SHP77 (cell line): ENCODE data around the gene SEMA6A.
"Not testable (repeated sequence)": the region's sequence is repeated elsewhere in the genome, so short reads cannot be mapped to it uniquely, and the experiment has no call there.

ENCODE experiments used
- DNase-seq, 2 experiments: peaks; one replicate each; lab custom pipeline; 2025; lab: John Stamatoyannopoulos, UW

The SEMA6A gene

GRCh38 chr5:116553366-116553765, 21.3 kb downstream of the SEMA6A start:
- no peak for DNase-seq

DNA sequence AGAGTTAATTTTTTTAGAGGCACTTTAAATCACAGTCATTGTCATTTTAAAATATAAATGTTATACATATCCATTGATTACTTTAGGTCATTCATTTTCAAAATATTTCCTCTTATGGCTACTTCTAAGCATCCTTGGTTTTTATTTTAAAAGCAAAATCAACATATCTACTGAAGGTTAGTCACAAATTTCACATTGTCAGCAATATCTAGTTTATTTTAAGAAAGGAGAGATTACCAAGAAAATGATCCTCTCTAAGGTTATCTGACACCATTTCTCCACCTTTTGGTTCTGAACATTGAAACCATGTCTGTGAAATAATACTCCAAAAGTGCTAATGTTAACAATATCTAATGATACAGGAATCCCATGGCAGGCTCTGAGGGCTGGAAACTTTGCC, 24.5 kb downstream of the SEMA6A start:
- DNase-seq = no peak

GRCh38 chr5:116546743-116547124, 27.9 kb downstream of the SEMA6A start:
- no peak for DNase-seq

DNA sequence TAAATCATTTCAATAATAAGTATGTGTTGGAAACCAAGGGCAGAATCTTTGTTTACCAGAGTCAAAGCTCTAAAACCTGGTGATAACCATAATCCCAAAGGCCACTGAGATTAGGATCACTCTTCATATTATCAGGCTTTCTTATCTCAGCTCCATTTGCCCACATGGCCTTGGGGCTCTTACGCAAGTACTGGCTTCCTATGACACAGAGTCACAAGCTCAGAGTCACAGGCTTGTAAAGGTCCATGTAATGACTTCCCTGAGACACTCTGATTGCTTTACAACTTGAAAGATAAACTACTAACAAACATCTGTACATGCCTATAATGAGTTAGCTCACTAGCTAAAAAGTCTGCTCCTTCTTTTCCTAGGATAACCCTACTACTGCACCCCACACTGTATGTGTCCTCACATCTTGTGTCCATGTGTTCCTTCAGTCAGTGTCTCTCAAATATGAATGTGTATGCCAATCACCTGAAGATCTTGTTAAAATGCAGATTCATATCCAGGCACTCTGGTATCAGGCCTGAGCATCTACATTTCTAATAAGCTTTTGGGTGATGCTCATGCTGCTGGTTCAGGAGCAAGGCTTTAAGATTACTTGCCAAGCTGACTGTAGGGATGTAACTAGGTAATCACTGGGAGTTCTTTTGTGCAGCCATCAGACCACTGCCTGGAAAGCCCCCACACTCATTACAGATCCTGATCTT, 28.4 kb downstream of the SEMA6A start:
- no peak for DNase-seq

DNA sequence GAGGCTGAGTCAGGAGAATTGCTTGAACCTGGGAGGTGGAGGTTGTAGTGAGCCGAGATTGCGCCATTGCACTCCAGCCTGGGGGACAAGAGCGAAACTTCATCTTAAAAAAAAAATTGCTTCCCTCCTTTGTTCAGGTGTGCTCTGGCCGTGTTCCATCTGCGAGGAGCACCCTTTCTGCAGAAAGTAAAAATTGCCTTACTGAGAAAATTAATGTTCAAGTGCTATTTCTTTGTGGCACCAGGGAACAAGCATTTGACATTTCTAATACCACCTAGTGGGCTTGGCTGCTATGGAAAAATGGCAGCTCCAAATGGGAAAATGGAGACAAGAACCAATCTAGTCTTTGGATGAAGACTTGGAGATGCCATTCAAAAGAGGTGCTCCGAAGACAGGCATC, 29.2 kb downstream of the SEMA6A start:
- not testable (repeated sequence) for DNase-seq

GRCh38 chr5:116544531-116545241, 29.9 kb downstream of the SEMA6A start:
- DNase-seq = no peak

DNA sequence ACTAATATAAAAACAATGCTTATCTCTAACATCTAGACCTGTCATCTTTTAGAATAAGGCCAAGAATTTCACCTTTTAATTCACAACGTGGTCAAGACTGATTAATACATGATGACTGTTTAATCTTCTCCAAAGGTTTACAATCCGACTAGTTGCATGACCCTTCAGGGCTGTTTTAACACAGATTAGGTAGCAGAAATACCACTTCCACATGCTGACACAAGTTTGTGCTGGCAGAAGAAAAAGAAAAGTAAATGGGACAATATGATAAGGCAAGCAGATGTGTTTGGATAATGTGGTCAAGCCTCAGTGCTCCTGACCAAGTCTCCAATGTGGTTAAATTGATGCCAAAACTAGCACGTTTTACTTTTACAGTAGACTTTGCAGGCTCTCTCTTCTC, 31.1 kb downstream of the SEMA6A start:
- no peak for DNase-seq

DNA sequence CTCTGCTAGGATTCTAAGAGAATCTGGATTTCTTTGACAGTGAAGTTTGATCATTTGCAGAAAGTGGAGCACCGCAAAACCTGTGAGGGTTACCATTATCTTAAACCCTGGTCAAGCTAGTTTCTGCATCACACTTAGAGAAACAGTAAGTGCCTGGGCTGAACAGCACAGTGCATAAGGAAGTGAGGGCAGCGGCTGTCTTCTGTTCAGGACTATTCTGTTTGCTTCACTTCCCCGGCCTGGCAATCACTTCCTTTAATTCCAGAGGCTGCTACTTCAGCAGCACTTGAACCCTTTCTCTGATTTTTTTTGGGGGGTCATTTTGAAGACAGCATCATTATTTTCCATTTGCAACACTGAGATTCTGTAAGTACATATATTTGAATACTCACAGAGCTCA, 32.0 kb downstream of the SEMA6A start:
- no peak for DNase-seq

- no peak for DNase-seq
Measured at GRCh38 chr5:116539222-116539621, 35.4 kb downstream of the SEMA6A start.

- no peak for DNase-seq
Measured at GRCh38 chr5:116536316-116537083, 38.1 kb downstream of the SEMA6A start.

DNA sequence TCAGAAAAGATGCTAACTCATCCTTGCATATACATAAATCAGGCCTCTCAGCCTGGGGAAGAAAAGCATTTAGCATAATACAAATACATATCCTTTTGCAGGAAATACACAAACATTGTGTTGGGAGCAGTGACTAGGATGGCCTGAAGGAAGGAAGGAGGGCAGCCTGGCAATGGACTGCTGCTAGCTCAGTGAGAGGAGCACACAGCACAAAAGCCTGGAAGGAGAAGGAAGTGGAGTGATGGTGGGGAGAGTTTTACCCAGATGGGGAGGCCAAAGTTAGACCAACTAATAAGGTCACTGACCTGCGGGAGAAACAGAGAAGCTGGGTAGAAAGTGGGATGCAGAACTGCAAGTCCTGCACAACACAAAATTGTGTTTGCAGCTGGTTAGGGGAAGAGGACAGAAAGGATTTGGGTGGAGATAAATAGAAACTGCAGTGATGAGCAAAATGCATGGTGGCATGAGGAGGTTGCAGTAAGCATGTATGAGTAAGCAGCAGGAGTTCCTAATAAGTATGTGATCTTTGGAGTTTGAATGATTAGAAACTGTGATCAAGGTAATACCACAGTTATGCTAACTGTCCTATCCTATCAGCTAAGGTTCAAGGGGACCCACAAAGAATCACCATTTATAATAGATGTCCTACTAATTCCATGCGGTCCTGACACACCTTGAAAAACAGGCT, 39.5 kb downstream of the SEMA6A start:
- DNase-seq = no peak

DNA sequence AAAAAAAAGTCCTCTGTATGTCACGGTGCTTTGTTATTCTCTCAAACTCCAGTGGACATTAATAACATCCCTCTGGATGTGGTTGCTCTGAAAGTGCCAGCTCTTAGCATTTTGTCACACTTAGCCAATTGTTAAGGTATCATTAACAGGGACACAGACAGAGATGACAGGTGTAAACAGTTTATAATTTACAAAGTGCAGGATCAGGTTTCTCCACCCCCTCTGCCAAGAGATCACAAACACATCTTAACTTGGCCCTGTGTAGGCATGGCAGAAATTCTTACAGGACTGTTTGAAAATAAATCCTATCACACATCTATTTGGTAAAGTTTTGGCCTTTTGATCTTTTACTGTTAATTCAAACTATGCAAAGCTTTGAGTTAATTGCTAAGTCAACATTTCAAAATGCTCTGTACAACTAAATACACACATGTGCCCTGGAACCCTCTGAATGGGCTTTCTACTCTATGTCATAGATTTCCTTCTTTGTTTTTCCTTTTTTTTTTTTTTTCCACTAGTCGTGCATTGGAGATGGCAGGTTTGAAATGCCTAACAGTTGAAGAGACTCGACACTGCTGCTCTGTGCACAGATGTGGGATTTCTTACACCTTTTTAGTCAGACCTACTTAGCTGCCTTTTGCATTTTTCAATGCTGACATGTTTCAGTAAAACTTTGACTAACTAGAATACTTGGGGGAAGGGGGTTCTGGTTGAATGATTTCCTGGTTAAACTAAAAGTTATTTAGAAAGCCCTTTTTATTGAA, 41.7 kb downstream of the SEMA6A start:
- no peak for DNase-seq

- no peak for DNase-seq
Measured at GRCh38 chr5:116531635-116532034, 43.0 kb downstream of the SEMA6A start.

- DNase-seq = no peak
Measured at GRCh38 chr5:116531117-116531516, 43.5 kb downstream of the SEMA6A start.

DNA sequence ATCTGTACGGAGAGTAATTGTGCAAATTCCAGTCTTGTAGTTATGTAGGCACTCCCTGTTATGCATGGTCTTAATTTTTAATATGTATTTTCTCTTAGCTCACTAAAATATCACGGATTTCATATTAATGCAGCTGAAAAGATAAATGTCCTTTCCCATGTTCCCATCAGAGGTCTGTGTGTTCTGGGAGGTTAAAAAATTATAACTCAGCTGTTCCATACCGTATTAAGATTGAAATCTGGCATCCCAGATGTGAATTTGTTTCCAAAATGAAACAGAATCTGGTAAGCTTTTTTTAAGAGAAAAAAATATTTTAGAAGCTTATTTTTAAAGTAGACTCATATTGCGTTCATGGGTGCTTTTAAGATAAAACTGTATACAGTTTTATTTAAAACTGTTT, 44.3 kb downstream of the SEMA6A start:
- no peak for DNase-seq

DNA sequence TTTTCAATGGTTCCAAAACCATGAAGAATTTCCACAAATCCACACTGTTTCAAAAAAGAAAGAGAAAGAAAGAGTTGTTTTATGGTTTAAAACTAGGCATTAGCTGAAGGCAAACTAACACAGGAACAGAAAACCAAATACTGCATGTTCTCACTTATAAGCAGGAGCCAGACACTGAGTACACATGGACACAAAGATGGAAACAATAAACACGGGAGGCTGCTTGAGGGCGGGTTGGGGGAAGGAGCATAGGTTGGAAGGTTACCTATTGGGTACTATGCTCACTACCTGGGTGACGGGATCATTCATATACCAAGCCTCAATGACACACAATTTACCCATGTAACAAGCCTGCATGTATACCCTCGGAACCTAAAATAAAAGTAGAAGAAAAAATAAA, 45.0 kb downstream of the SEMA6A start:
- DNase-seq = no peak

- DNase-seq = no peak
Measured at GRCh38 chr5:116528519-116529234, 45.9 kb downstream of the SEMA6A start.

DNA sequence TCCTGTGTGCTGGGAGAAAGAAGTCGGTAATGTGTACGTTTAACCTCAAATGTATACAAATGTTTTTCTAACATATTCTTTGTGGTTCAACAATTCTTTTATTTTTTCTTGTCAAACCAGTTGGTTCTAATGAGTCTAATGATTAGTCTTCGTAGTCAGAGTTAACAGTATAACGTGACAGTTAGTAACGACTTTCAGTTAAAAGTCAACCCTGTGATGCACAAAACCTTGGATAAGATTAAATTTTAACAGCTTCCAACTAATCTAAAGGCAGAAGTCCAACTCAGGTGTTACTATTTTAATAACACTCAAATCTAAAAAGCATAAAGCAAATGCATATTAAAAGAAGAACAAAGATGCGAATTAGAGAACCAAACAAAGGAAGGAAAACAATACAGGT, 47.0 kb downstream of the SEMA6A start:
- no peak for DNase-seq

- DNase-seq = no peak
Measured at GRCh38 chr5:116525674-116526073, 48.9 kb downstream of the SEMA6A start.

DNA sequence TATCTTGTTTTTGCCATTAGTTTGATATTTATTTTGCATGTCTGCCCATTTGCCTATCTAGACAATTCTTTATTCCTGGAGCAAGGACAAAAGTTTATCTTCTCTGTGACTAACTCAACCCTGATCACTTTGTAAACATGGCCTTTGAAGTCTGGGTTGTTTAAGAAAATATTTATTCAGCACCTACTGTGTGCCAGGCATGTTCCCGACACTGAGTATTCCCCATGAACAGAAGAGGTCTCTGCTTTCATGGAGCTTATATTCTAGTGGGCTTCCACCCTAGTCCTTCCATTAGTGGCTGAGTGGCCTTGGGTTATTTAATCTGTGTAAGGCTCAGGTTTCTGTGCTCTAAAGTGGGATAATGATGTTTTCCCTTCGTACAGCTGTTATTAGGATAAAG, 49.7 kb downstream of the SEMA6A start:
- DNase-seq = no peak
